Activated CD4-positive, alpha-beta T cell treated with anti-CD3 and anti-CD28 coated beads, Interleukin-2, amount 50 U/mL, for 16 hours (primary cell): ENCODE data around the gene GFY.
"Not testable (repeated sequence)": the region's sequence is repeated elsewhere in the genome, so short reads cannot be mapped to it uniquely, and the experiment has no call there.

ENCODE experiments used
- DNase-seq: peaks from one replicate; pipeline ENCODE4 v3.0.0-alpha.2; 2020

Gene GFY

DNA sequence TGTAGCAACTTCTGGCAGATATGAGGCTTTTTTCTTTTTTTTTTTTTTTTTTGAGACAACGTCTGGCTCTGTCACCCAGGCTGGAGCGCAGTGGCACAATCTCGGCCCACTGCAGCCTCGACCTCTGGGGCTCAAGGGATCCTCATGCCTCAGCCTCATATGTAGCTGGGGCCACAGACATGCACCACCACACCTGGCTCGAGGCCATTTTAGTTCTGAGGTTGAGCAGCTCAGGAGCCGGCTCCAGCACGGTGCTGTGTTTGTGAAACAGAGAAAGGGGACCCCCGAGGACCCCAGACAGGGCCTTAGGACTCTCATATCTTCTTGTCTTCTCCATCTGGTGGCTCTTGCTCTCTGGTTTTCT lies 45.4 kb downstream of the GFY start:
- no peak for DNase-seq

DNA sequence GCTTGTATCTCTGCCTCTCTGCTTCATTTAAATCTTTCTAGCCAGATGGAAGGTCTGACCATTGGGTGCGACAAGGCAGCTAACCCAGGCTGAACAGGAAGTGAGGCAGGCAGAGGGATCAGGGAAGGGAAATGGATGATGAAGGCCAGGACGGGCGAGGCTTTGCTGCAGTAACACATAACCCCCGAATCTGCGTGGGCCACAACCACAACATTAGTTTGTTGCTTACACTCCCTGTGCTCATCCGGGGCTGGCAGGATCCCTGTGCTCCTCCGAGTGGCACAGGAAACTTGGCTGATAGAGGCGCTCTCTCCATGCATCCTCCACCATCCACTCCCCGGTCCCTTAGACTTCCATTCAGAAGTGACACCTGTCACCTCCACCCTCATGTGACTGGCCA lies 47.7 kb downstream of the GFY start:
- DNase-seq: no peak

DNA sequence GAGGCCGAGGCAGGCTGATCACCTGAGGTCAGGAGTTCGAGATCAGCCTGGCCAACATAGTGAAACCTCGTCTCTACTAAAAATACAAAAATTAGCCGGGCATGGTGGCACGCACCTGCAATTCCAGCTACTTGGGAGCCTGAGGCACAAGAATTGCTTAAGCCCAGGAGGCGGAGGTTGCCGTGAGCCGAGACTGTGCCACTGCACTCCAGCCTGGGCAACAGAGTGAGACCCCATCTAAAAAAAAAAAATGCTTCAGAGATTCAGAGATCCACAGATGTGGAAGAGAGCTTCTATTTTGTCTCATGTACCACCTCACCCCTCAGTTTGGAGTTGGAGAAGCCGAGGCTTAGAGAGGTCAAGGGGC lies 48.3 kb downstream of the GFY start:
- DNase-seq: not testable (repeated sequence)

DNA sequence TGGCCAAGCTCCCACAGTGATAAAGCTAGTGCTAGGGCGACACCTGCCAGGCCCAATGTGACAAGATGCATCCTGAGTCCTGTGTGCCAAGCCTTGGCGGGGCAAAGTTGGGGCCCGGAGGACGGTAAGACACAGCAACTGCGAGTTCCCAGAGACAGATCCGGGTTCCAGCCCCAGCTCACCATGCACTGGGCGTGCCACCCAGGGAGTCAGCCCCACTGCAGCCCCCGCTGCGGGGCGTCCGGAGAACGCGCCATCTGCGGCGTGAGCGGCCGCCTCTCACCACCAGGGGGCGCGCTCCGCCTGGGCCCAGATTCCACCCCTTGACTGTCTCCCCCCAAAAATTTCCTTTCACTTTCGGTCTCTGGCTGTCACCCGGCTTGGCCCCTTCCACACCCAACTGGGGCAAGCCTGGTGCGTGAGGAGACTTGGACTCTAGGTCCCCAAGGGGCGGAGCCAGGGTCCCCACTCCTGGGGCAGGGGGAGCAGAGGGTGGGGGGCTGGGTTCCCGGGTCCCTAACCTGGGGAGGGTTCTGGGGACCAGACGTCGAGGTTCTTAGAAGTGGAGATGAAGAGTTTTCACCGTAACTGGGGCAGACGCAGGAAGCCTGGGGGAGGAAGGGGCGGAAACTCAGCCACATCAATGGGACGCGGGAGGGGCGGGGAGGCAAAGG lies 48.8 kb downstream of the GFY start, which contains the start of gene FLT3LG:
Gene FLT3LG (plus strand): TSS at position 348 of the 674 bp plus-strand sequence. CDS start 425 bp downstream, outside the sequence.
- peak; percentile 95 for DNase-seq

DNA sequence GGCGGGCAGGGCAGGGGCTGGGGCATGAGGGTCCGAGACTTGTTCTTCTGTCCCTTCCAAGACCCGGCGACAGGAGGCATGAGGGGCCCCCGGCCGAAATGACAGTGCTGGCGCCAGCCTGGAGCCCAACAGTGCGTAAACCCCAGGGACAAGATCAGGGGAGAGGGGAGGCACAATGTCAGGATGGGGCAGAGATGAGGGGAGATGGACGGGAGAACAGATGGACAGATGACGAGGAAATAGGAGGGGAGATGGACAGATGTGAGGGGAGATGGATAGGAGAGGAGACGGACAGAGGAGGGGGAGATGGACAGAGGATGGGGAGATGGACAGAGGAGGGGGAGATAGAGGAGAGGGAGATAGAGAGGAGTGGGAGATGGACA lies 49.3 kb downstream of the GFY start:
- no peak for DNase-seq

DNA sequence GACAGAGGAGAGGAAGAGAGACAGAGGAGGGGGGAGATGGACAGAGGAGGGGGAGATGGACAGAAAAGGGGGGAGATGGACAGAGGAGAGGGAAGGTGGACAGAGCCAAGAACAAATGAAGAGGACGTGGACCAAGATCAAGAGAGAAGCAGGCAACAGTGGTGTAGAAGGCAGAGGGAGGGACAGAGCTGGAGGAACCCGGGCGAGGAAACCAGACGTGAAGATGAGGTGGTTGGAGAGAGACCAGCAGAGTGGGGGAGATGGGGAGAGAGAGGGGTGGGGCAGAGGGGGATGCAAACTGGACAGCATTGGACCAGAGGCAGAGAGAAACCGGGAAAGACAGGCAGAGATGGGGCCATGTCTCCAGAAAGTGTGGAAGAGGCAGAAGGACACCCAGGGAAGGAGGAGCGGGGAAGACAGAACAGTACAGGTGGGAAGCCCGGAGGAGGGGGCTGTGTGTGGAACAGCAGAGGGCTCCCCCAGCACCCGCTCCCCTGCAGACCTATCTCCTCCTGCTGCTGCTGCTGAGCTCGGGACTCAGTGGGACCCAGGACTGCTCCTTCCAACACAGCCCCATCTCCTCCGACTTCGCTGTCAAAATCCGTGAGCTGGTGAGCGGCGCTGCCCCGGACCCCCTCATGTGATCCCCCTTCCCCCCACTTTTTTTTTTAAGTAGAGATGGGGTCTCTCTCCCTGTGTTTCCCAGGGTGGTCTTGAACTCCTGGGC lies 50.2 kb downstream of the GFY start:
- no peak for DNase-seq

DNA sequence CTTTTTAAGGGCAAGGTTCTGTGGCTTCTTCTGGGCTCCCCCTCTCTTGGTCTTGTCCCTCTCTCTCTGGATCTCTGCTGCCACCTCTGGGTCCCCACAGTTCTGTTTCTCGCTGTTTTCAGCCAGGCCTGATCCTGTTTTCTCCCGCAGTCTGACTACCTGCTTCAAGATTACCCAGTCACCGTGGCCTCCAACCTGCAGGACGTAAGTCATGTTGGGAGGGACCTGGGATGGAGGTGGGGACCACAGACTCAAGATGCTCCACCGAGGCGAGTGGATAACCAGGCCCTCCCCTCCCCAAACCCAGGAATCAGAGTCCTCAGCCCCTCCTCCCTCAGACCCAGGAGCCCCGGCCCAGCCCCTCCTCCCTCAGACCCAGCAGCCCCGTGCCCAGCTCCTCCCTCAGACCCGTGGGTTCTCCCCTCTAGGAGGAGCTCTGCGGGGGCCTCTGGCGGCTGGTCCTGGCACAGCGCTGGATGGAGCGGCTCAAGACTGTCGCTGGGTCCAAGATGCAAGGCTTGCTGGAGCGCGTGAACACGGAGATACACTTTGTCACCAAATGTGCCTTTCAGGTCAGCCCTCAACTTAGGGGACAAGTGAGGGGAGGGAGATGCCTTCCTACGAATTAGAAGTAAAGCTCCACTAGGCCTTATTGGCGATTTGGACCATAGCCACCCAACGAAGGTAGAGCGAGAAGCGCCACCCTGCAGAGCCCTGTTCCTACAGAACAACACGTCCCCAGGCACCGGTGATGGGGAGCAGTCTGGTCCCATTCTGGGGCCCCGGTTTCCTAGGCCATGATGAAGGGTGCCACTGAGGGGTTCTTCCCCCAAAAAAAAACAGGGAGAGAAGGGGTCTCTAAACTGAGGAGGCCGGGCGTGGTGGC lies 51.0 kb downstream of the GFY start:
- DNase-seq: peak; percentile 86
